Measurements from ENCODE around the gene PPP2R2B.

GRCh38 chr5:146912874-146913273, 34.3 kb upstream of the PPP2R2B start:
- no peak for TF ChIP-seq EZH2phosphoT487 (IDR thresholded peaks at IDR 0.05; ENCODE audit: borderline replicate concordance)
- no peak for TF ChIP-seq CTCF (IDR thresholded peaks at IDR 0.05 in 2 of 3, conservative IDR thresholded peaks at IDR 0.05 in 1 of 3; ENCODE audit: borderline replicate concordance in 1 of 3, insufficient read depth in 1 of 3, low read depth in 2 of 3, low read length in 2 of 3)
- no peak for TF ChIP-seq POLR2A (IDR thresholded peaks at IDR 0.05; ENCODE audit: borderline replicate concordance, extremely low read depth, insufficient read depth, insufficient read length)
- no peak for TF ChIP-seq EZH2 (IDR thresholded peaks at IDR 0.05)
- no peak for TF ChIP-seq CEBPB (IDR thresholded peaks at IDR 0.05; ENCODE audit: low read depth)
- TF ChIP-seq JUND (IDR thresholded peaks at IDR 0.05) = no peak
- no peak for TF ChIP-seq ZBTB33 (IDR thresholded peaks at IDR 0.05; ENCODE audit: extremely low read depth, insufficient replicate concordance, low read length)
- TF ChIP-seq ZNF274 (IDR thresholded peaks at IDR 0.05; ENCODE audit: low read depth, low read length) = no peak
- TF ChIP-seq RAD21 (IDR thresholded peaks at IDR 0.05; ENCODE audit: low read depth) = no peak
- TF ChIP-seq POLR2AphosphoS5 (IDR thresholded peaks at IDR 0.05; ENCODE audit: low read depth, low read length) = no peak
- TF ChIP-seq MAX (IDR thresholded peaks at IDR 0.05) = no peak
- TF ChIP-seq FOSL1 (IDR thresholded peaks at IDR 0.05; ENCODE audit: low read depth) = no peak
- no peak for TF ChIP-seq TCF7L2 (IDR thresholded peaks at IDR 0.05; ENCODE audit: borderline replicate concordance, extremely low read depth, insufficient read depth, insufficient read length)
- TF ChIP-seq ZFX (IDR thresholded peaks at IDR 0.05) = no peak
